DND-41 (cell line): ENCODE data around the gene CIITA.

Experiments used
- EZH2 ChIP-seq: IDR thresholded peaks from 3 replicates; pipeline ENCODE4 v1.6.1; 2012; ENCODE audit warnings: borderline replicate concordance, low read depth, mild to moderate bottlenecking, moderate library complexity, low read length, inconsistent platforms; ENCODE audit not compliant: severe bottlenecking
- TF ChIP-seq, protein P1 (sequence below): IDR thresholded peaks from 2 replicates; pipeline ENCODE4 v1.5.1; 2012; ENCODE audit warnings: borderline replicate concordance, low read length, moderate library complexity, mild to moderate bottlenecking; ENCODE audit not compliant: poor library complexity, severe bottlenecking; ENCODE audit errors: extremely low read depth

DNA sequence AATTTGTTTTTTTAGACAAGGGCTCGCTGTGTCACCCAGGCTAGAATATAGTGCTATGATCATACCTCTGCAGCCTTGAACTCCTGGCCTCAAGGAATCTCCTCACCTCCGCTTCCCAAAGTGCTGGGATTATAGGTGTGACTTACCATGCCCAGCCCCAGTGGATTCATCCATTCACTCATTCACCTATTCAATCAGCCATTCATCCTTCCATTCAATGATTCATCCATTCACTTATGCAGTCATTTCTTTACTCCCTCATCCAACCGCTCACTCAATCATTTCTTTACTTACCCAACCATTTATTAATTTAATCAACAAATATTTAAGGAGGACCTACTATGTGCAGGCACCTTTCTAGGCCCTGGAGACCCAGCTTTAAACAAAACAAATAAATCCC lies 39.5 kb downstream of the CIITA start:
- TF ChIP-seq, protein P1, sequence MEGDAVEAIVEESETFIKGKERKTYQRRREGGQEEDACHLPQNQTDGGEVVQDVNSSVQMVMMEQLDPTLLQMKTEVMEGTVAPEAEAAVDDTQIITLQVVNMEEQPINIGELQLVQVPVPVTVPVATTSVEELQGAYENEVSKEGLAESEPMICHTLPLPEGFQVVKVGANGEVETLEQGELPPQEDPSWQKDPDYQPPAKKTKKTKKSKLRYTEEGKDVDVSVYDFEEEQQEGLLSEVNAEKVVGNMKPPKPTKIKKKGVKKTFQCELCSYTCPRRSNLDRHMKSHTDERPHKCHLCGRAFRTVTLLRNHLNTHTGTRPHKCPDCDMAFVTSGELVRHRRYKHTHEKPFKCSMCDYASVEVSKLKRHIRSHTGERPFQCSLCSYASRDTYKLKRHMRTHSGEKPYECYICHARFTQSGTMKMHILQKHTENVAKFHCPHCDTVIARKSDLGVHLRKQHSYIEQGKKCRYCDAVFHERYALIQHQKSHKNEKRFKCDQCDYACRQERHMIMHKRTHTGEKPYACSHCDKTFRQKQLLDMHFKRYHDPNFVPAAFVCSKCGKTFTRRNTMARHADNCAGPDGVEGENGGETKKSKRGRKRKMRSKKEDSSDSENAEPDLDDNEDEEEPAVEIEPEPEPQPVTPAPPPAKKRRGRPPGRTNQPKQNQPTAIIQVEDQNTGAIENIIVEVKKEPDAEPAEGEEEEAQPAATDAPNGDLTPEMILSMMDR = no peak
- TF ChIP-seq EZH2 = no peak
